SK-N-SH treated with all-trans-retinoic acid at 6 μM for 48 hours (cell line): ENCODE results near the gene TMEM53.

ENCODE experiments used
- ATAC-seq: fragments of 200-7000 bp; cut with Tn5 transposase; 3 replicates; pipeline ENCODE4 v1.9.1; 2020; ENCODE audit warnings: mild to moderate bottlenecking, moderate library complexity
- ARNTL ChIP-seq: fragments of 450-650 bp; formaldehyde crosslinking; IDR thresholded peaks from 2 replicates; pipeline ENCODE4 v1.5.0; 2020; ENCODE audit warnings: low read depth, mild to moderate bottlenecking, moderate library complexity, borderline replicate concordance
- BACH2 ChIP-seq: fragments of 250-450 bp; sonication (Bioruptor Pico); IDR thresholded peaks from 2 replicates; pipeline ENCODE4 v1.9.0; 2021; ENCODE audit warnings: mild to moderate bottlenecking, borderline replicate concordance
- CREB5 ChIP-seq: fragments of 250-450 bp; sonication (Bioruptor Pico); IDR thresholded peaks from 2 replicates; pipeline ENCODE4 v1.5.1; 2020; ENCODE audit warnings: low read depth, mild to moderate bottlenecking, moderate library complexity
- CSRNP3 ChIP-seq: fragments of 250-450 bp; sonication (Bioruptor Pico); IDR thresholded peaks from 2 replicates; pipeline ENCODE4 v1.5.1; 2021; ENCODE audit warnings: mild to moderate bottlenecking, moderate library complexity
- ESRRG ChIP-seq: fragments of 250-450 bp; sonication (Bioruptor Pico); IDR thresholded peaks from 2 replicates; pipeline ENCODE4 v1.6.1; 2021; ENCODE audit warnings: mild to moderate bottlenecking
- GLIS3 ChIP-seq: fragments of 250-450 bp; sonication (Bioruptor Pico); IDR thresholded peaks from 2 replicates; pipeline ENCODE4 v1.5.0; 2020; ENCODE audit warnings: mild to moderate bottlenecking, moderate library complexity
- ISL1 ChIP-seq: fragments of 250-450 bp; sonication (Bioruptor Pico); IDR thresholded peaks from 2 replicates; pipeline ENCODE4 v2.1.2; 2022; ENCODE audit warnings: mild to moderate bottlenecking, moderate library complexity
- PATZ1 ChIP-seq: fragments of 250-450 bp; sonication (Bioruptor Pico); IDR thresholded peaks from 2 replicates; pipeline ENCODE4 v1.8.0; 2020; ENCODE audit warnings: mild to moderate bottlenecking, moderate library complexity, borderline replicate concordance
- PPARA ChIP-seq: fragments of 250-450 bp; sonication (Bioruptor Pico); IDR thresholded peaks from 2 replicates; pipeline ENCODE4 v1.5.0; 2020; ENCODE audit warnings: mild to moderate bottlenecking, borderline replicate concordance
- SNAI2 ChIP-seq: fragments of 250-450 bp; sonication (Bioruptor Pico); IDR thresholded peaks from 2 replicates; pipeline ENCODE4 v1.5.0; 2020; ENCODE audit warnings: mild to moderate bottlenecking, moderate library complexity
- TCF4 ChIP-seq: fragments of 250-450 bp; sonication (Bioruptor Pico); IDR thresholded peaks from 2 replicates; pipeline ENCODE4 v1.8.0; 2021; ENCODE audit warnings: mild to moderate bottlenecking, moderate library complexity, borderline replicate concordance
- ZC3H10 ChIP-seq: fragments of 250-450 bp; sonication (Bioruptor Pico); IDR thresholded peaks from 2 replicates; pipeline ENCODE4 v1.5.1; 2021; ENCODE audit warnings: mild to moderate bottlenecking, moderate library complexity
- ZFP3 ChIP-seq: fragments of 250-450 bp; sonication (Bioruptor Pico); IDR thresholded peaks from 2 replicates; pipeline ENCODE4 v1.5.0; 2020; ENCODE audit warnings: mild to moderate bottlenecking, moderate library complexity
- ZFP30 ChIP-seq: fragments of 450-650 bp; formaldehyde crosslinking; IDR thresholded peaks from 2 replicates; pipeline ENCODE4 v1.5.0; 2022; ENCODE audit warnings: mild to moderate bottlenecking, moderate library complexity
- ZNF565 ChIP-seq: fragments of 450-650 bp; formaldehyde crosslinking; conservative IDR thresholded peaks from 2 replicates; pipeline ENCODE4 v1.5.0; 2020; ENCODE audit warnings: low read depth, mild to moderate bottlenecking, moderate library complexity
- ZNF70 ChIP-seq: fragments of 450-650 bp; formaldehyde crosslinking; IDR thresholded peaks from 2 replicates; pipeline ENCODE4 v1.5.0; 2020; ENCODE audit warnings: mild to moderate bottlenecking, moderate library complexity
- TF ChIP-seq, protein P1 (sequence below): fragments of 250-450 bp; sonication (Bioruptor Pico); IDR thresholded peaks from 2 replicates; pipeline ENCODE4 v1.5.0; 2020; ENCODE audit warnings: mild to moderate bottlenecking, moderate library complexity
- TF ChIP-seq, protein P2 (sequence below): fragments of 250-450 bp; sonication (Bioruptor Pico); IDR thresholded peaks from 2 replicates; pipeline ENCODE4 v1.8.0; 2021; ENCODE audit warnings: low read depth, mild to moderate bottlenecking, moderate library complexity, borderline replicate concordance

The TMEM53 gene

DNA sequence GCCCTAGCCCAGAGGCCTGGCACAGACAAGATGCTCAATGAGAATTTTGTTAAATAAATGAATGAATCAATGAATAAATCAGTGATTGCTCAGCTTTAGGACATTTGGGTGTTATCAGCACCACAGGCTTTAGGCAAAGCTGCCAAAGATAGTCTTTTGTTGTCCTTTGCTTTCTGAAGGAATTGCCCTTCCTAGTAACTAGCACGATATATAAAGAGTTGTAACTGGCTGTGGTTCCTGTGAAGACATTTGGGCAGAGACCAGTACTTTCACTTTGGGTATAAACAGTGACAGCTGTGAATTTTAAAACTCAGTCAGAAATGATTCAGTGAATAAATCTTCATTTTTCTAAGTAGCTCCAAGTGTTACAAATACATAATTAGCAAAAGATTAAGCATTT lies 43.4 kb upstream of the TMEM53 start:
- ATAC-seq: no peak
- no peak for TF ChIP-seq PATZ1 (CRISPR knock-in tag)
- no peak for TF ChIP-seq ZNF70
- TF ChIP-seq CREB5: no peak
- no peak for TF ChIP-seq TCF4
- TF ChIP-seq, protein P1, sequence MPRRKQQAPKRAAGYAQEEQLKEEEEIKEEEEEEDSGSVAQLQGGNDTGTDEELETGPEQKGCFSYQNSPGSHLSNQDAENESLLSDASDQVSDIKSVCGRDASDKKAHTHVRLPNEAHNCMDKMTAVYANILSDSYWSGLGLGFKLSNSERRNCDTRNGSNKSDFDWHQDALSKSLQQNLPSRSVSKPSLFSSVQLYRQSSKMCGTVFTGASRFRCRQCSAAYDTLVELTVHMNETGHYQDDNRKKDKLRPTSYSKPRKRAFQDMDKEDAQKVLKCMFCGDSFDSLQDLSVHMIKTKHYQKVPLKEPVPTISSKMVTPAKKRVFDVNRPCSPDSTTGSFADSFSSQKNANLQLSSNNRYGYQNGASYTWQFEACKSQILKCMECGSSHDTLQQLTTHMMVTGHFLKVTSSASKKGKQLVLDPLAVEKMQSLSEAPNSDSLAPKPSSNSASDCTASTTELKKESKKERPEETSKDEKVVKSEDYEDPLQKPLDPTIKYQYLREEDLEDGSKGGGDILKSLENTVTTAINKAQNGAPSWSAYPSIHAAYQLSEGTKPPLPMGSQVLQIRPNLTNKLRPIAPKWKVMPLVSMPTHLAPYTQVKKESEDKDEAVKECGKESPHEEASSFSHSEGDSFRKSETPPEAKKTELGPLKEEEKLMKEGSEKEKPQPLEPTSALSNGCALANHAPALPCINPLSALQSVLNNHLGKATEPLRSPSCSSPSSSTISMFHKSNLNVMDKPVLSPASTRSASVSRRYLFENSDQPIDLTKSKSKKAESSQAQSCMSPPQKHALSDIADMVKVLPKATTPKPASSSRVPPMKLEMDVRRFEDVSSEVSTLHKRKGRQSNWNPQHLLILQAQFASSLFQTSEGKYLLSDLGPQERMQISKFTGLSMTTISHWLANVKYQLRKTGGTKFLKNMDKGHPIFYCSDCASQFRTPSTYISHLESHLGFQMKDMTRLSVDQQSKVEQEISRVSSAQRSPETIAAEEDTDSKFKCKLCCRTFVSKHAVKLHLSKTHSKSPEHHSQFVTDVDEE: no peak
- TF ChIP-seq ZC3H10 (CRISPR knock-in tag): no peak
- TF ChIP-seq ZFP30 (CRISPR knock-in tag): no peak
- TF ChIP-seq, protein P2, sequence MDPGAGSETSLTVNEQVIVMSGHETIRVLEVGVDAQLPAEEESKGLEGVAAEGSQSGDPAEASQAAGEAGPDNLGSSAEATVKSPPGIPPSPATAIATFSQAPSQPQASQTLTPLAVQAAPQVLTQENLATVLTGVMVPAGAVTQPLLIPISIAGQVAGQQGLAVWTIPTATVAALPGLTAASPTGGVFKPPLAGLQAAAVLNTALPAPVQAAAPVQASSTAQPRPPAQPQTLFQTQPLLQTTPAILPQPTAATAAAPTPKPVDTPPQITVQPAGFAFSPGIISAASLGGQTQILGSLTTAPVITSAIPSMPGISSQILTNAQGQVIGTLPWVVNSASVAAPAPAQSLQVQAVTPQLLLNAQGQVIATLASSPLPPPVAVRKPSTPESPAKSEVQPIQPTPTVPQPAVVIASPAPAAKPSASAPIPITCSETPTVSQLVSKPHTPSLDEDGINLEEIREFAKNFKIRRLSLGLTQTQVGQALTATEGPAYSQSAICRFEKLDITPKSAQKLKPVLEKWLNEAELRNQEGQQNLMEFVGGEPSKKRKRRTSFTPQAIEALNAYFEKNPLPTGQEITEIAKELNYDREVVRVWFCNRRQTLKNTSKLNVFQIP (CRISPR knock-in tag): no peak
- no peak for TF ChIP-seq GLIS3 (CRISPR knock-in tag)
- no peak for TF ChIP-seq ZFP3
- no peak for TF ChIP-seq SNAI2 (CRISPR knock-in tag)
- TF ChIP-seq CSRNP3 (CRISPR knock-in tag): no peak
- no peak for TF ChIP-seq BACH2
- TF ChIP-seq ARNTL: no peak
- TF ChIP-seq ESRRG (CRISPR knock-in tag): no peak
- TF ChIP-seq ZNF565 (CRISPR knock-in tag): no peak

GRCh38 chr1:44717156-44717555 lies 42.9 kb upstream of the TMEM53 start:
- ATAC-seq: no peak

More at GRCh38 chr1:44717156-44717555, 42.9 kb upstream of the TMEM53 start:
- TF ChIP-seq ISL1 (no peak), BACH2 (no peak), PPARA (no peak), ZFP30 (CRISPR knock-in tag) (no peak), CREB5 (no peak)
- TF ChIP-seq, protein P2 (CRISPR knock-in tag): no peak
